Muscle of arm (tissue), 12 donors: Measurements from ENCODE around the gene C1orf115. TPM values are rescaled to one million over a fixed set of nuclear protein-coding genes. Genes with fewer than 3 reads are reported as not detected.

Experiments used
- polyA plus RNA-seq, 12 donors: library from polyadenylated mRNA; unstranded; fragments of 120-200 nt; gene quantifications; one replicate each; pipeline ENCODE4 v1.2.1, GENCODE V29; 2013; ENCODE audit not compliant: insufficient read length in 12 of 12

Gene C1orf115
- polyA plus RNA-seq, 12 donors, result 9.0 to 22.1 (median 11.5) TPM; not detected in 1

Other genes starting within 250 kb of the C1orf115 start
- 10 to 100 TPM in 8 of 12 donors, 1 to 10 TPM in 3, not detected in 1; 7.8 to 15.8 (median 12.7) TPM for gene MARK1, start 162.2 kb upstream of the C1orf115 start, polyA plus RNA-seq
- 10 to 100 TPM in 11 of 12 donors, not detected in 1; 12.6 to 67.9 (median 18.6) TPM for gene MTARC2, start 58.0 kb downstream of the C1orf115 start, polyA plus RNA-seq
- 1 to 10 TPM in 10 of 12 donors, not detected in 2; 4.1 to 9.9 (median 7.6) TPM for gene MTARC1, start 96.5 kb downstream of the C1orf115 start, polyA plus RNA-seq
- gene HLX, start 189.1 kb downstream of the C1orf115 start, polyA plus RNA-seq, result 10 to 100 TPM in 10 of 12 donors, 1 to 10 TPM in 1, not detected in 1; 9.1 to 25.0 (median 15.3) TPM